PC-9 (cell line): ENCODE results near the gene NDUFS7. TPM values are rescaled to one million over a fixed set of nuclear protein-coding genes. Genes with fewer than 3 reads are reported as not detected.

ENCODE experiments used
- BruUV-seq: library from RNA; stranded (reverse); fragments of 400-500 nt; replicated peaks from 2 replicates; lab custom pipeline; 2021; lab: Mats Ljungman, UMichigan
- CTCF ChIA-PET: fragments of 300-600 bp; sonication (Branson Sonifier 250); formaldehyde crosslinking; loops from one replicate; lab custom pipeline; 2022; ENCODE audit warnings: antibody characterized with exemption; lab: Charles Lee
- POLR2A ChIA-PET: fragments of 300-600 bp; sonication (Branson Sonifier 250); formaldehyde crosslinking; loops from one replicate; lab custom pipeline; 2022; ENCODE audit warnings: antibody characterized with exemption; ENCODE audit not compliant: unreplicated experiment; lab: Charles Lee
- DNase-seq, 2 experiments: peaks; one replicate each; pipeline versions ENCODE4 v3.0.0 to v3.0.0-alpha.2; 2015 to 2022; ENCODE audit warnings: mixed read lengths in 1 of 2
- H2AFZ ChIP-seq: fragments of 200-600 bp; sonication (generic); 2 replicates; pipeline ENCODE4 v1.8.1; 2017; ENCODE audit warnings: antibody characterized with exemption
- H3F3A ChIP-seq: fragments of 200-600 bp; sonication (generic); 2 replicates; pipeline ENCODE4 v1.8.1; 2017; ENCODE audit warnings: antibody characterized with exemption, mild to moderate bottlenecking, low read depth; ENCODE audit not compliant: insufficient read depth
- H3K27ac ChIP-seq: fragments of 200-600 bp; sonication (generic); 2 replicates; pipeline ENCODE4 v1.6.1; 2016; ENCODE audit warnings: mixed run types
- H3K27me3 ChIP-seq: fragments of 200-600 bp; sonication (generic); 2 replicates; pipeline ENCODE4 v1.6.1; 2016; ENCODE audit warnings: low read depth, mixed run types; ENCODE audit not compliant: insufficient read depth
- H3K36me3 ChIP-seq: fragments of 200-600 bp; sonication (generic); 2 replicates; pipeline ENCODE4 v1.6.1; 2016; ENCODE audit warnings: low read depth, mixed run types
- H3K4me1 ChIP-seq: fragments of 200-600 bp; sonication (generic); replicated peaks from 2 replicates; pipeline ENCODE4 v1.6.1; 2016; ENCODE audit warnings: mixed run types; ENCODE audit not compliant: insufficient read depth
- H3K4me2 ChIP-seq: fragments of 200-600 bp; sonication (generic); 2 replicates; pipeline ENCODE4 v1.6.1; 2017; ENCODE audit warnings: mixed run types
- H3K4me3 ChIP-seq: fragments of 200-600 bp; sonication (generic); 2 replicates; pipeline ENCODE4 v1.6.1; 2016; ENCODE audit warnings: mixed run types
- H3K79me2 ChIP-seq: fragments of 200-600 bp; sonication (generic); 2 replicates; pipeline ENCODE4 v1.6.1; 2017; ENCODE audit warnings: low read depth, mixed run types
- H3K9me2 ChIP-seq: fragments of 200-600 bp; sonication (generic); 2 replicates; pipeline ENCODE4 v1.8.1; 2017; ENCODE audit warnings: mild to moderate bottlenecking; ENCODE audit not compliant: insufficient read depth
- H3K9me3 ChIP-seq: fragments of 200-600 bp; sonication (generic); 2 replicates; pipeline ENCODE4 v1.8.1; 2016; ENCODE audit warnings: low read depth; ENCODE audit not compliant: insufficient read depth
- H4K20me1 ChIP-seq: fragments of 200-600 bp; sonication (generic); 2 replicates; pipeline ENCODE4 v1.8.1; 2017; ENCODE audit not compliant: insufficient read depth
- CTCF ChIP-seq: fragments of 200-600 bp; sonication (generic); conservative IDR thresholded peaks from 2 replicates; pipeline ENCODE4 v1.6.1; 2017; ENCODE audit warnings: mixed run types, antibody characterized with exemption, mild to moderate bottlenecking, moderate library complexity
- EZH2 ChIP-seq: fragments of 200-600 bp; sonication (generic); IDR thresholded peaks from 2 replicates; pipeline ENCODE4 v1.8.0; 2017; ENCODE audit warnings: antibody characterized with exemption, low read depth
- intact Hi-C: fragments of 100-400 bp; cut with micrococcal nuclease; formaldehyde crosslinking; loops from one replicate; pipeline ENCODE4 v1.10.0; 2022; ENCODE audit not compliant: unreplicated experiment
- total RNA-seq: library from RNA; stranded (reverse); gene quantifications from 2 replicates; pipeline ENCODE4 v1.2.3, GENCODE V29; 2021

NDUFS7 gene
- total RNA-seq, 1 experiment from 2014 or later: 67.5 TPM

GRCh38 chr19:1410789-1411188, 27.1 kb downstream of the NDUFS7 start:
- ChIA-PET CTCF (no interaction called here), POLR2A (no interaction called here)
- Histone ChIP-seq H4K20me1 (peaks cover 54% of the 10 kb centered on the region), H3K4me1 (peaks cover 47% of the 10 kb centered on the region), H3K4me2 (no peak overlapping the region; the same call in 1 of the 2 replicates), H3K27me3 (no peaks in the 10 kb centered on the region), H3K79me2 (peaks cover 69% of the 10 kb centered on the region), H3K4me3 (no peak overlapping the region), H3K27ac (no peak overlapping the region), H2AFZ (no peak overlapping the region), H3K9me2 (no peaks in the 10 kb centered on the region), H3F3A (peaks cover 35% of the 10 kb centered on the region), H3K36me3 (no peaks in the 10 kb centered on the region), H3K9me3 (no peaks in the 10 kb centered on the region)
- intact Hi-C loops: no loop called here
- TF ChIP-seq CTCF: no peak
- no peak for TF ChIP-seq EZH2
- no peak for DNase-seq
- no TSS peak for BruUV-seq

- no peaks in the 10 kb centered on the region for H3K36me3 ChIP-seq
- no peaks in the 10 kb centered on the region for H3K27me3 ChIP-seq
- peaks cover 34% of the 10 kb centered on the region for H3F3A ChIP-seq
- H3K9me2 ChIP-seq: no peaks in the 10 kb centered on the region
- no peak overlapping the region for H3K27ac ChIP-seq
- ChIA-PET POLR2A (no interaction called here), CTCF (no interaction called here)
- H3K79me2 ChIP-seq: peaks cover 77% of the 10 kb centered on the region
- H3K4me1 ChIP-seq: peaks cover 48% of the 10 kb centered on the region
- H4K20me1 ChIP-seq: peaks cover 62% of the 10 kb centered on the region
- no TSS peak for BruUV-seq
- H3K9me3 ChIP-seq: no peaks in the 10 kb centered on the region
- DNase-seq: no peak
- no peak for TF ChIP-seq CTCF
- no peak for TF ChIP-seq EZH2
- intact Hi-C loops: no loop called here
- H2AFZ ChIP-seq: no peak overlapping the region
- no peak overlapping the region for H3K4me2 ChIP-seq
- no peak overlapping the region for H3K4me3 ChIP-seq
Measured at GRCh38 chr19:1411255-1412191, 27.8 kb downstream of the NDUFS7 start.

- peaks cover 30% of the 10 kb centered on the region for H3F3A ChIP-seq
- no TSS peak for BruUV-seq
- H3K4me1 ChIP-seq: peaks cover 47% of the 10 kb centered on the region
- H4K20me1 ChIP-seq: peaks cover 71% of the 10 kb centered on the region
- H3K36me3 ChIP-seq: no peaks in the 10 kb centered on the region
- ChIA-PET CTCF (no interaction called here), POLR2A (no interaction called here)
- peaks cover 86% of the 10 kb centered on the region for H3K79me2 ChIP-seq
- no peak overlapping the region for H3K4me2 ChIP-seq
- H3K9me2 ChIP-seq: no peaks in the 10 kb centered on the region
- H3K9me3 ChIP-seq: no peaks in the 10 kb centered on the region
- no peak for TF ChIP-seq EZH2
- no peak for TF ChIP-seq CTCF
- H3K27ac ChIP-seq: peak overlapping the region; percentile 99; the same call in 1 of the 2 replicates
- intact Hi-C loops: no loop called here
- no peak overlapping the region for H2AFZ ChIP-seq
- DNase-seq: no peak
- no peak overlapping the region for H3K4me3 ChIP-seq
- no peaks in the 10 kb centered on the region for H3K27me3 ChIP-seq
Measured at GRCh38 chr19:1412323-1412923, 28.7 kb downstream of the NDUFS7 start.
